ENCODE measurements around the gene CACNA1C.

GRCh38 chr12:2482938-2483660, 430.3 kb downstream of the CACNA1C start:
- no peak for TF ChIP-seq EZH2 (IDR thresholded peaks at IDR 0.05; ENCODE audit: low read depth)
- TF ChIP-seq CTCF (conservative IDR thresholded peaks at IDR 0.05) = no peak

Measured in PC-9 (cell line).